A673 (cell line): ENCODE results near the gene TERT. TPM values are rescaled to one million over a fixed set of nuclear protein-coding genes. Genes with fewer than 3 reads are reported as not detected.

Source experiments
- BruUV-seq: library from RNA; stranded (reverse); fragments of 400-500 nt; replicated peaks from 2 replicates; lab custom pipeline; 2021; lab: Mats Ljungman, UMichigan
- CTCF ChIA-PET: fragments of 300-600 bp; sonication (Branson Sonifier 250); formaldehyde crosslinking; loops from one replicate; lab custom pipeline; 2022; ENCODE audit warnings: antibody characterized with exemption; lab: Charles Lee
- POLR2A ChIA-PET: fragments of 300-600 bp; sonication (Branson Sonifier 250); formaldehyde crosslinking; loops from one replicate; lab custom pipeline; 2022; ENCODE audit warnings: antibody characterized with exemption; ENCODE audit not compliant: low non-redundant PET; lab: Charles Lee
- DNase-seq: peaks from one replicate; pipeline ENCODE4 v3.0.0-alpha.2; 2015; ENCODE audit warnings: low spot score
- H3K27ac ChIP-seq: fragments of 200-600 bp; sonication (generic); 2 replicates; pipeline ENCODE4 v1.5.1; 2016; ENCODE audit warnings: mixed run types, low read depth, mild to moderate bottlenecking, mixed read lengths, antibody characterized with exemption, low read length; ENCODE audit not compliant: poor library complexity, severe bottlenecking
- H3K27me3 ChIP-seq: fragments of 200-600 bp; sonication (generic); replicated peaks from 2 replicates; pipeline ENCODE4 v1.6.1; 2017; ENCODE audit warnings: mixed run types, low read depth, mild to moderate bottlenecking, mixed read lengths, antibody characterized with exemption, low read length; ENCODE audit not compliant: insufficient read depth, poor library complexity
- H3K36me3 ChIP-seq: fragments of 200-600 bp; sonication (generic); 2 replicates; pipeline ENCODE4 v1.6.1; 2016; ENCODE audit warnings: mixed run types, mild to moderate bottlenecking, mixed read lengths, antibody characterized with exemption, low read length; ENCODE audit not compliant: insufficient read depth, poor library complexity, severe bottlenecking
- H3K4me1 ChIP-seq: fragments of 200-600 bp; sonication (generic); 2 replicates; pipeline ENCODE4 v1.6.1; 2017; ENCODE audit warnings: mixed run types, mild to moderate bottlenecking, mixed read lengths, antibody characterized with exemption, low read length; ENCODE audit not compliant: insufficient read depth, poor library complexity, severe bottlenecking
- H3K4me3 ChIP-seq: fragments of 200-600 bp; sonication (generic); 2 replicates; pipeline ENCODE4 v1.5.1; 2016; ENCODE audit warnings: low read depth, mixed run types, mild to moderate bottlenecking, mixed read lengths, low read length; ENCODE audit not compliant: poor library complexity, severe bottlenecking
- H3K9me3 ChIP-seq: fragments of 200-600 bp; sonication (generic); 2 replicates; pipeline ENCODE4 v1.6.1; 2016; ENCODE audit warnings: mixed run types, low read depth, mild to moderate bottlenecking, mixed read lengths, antibody characterized with exemption, low read length; ENCODE audit not compliant: poor library complexity, severe bottlenecking
- CTCF ChIP-seq: fragments of 300-800, 200-600 bp; sonication (generic); conservative IDR thresholded peaks from 2 replicates; pipeline ENCODE4 v1.5.1; 2017; ENCODE audit warnings: low read depth, mild to moderate bottlenecking, antibody characterized with exemption, low read length, moderate library complexity, mixed read lengths
- EZH2 ChIP-seq: fragments of 200-600 bp; sonication (generic); IDR thresholded peaks from 2 replicates; pipeline ENCODE4 v1.6.1; 2017; ENCODE audit warnings: borderline replicate concordance, low read depth, mild to moderate bottlenecking, mixed read lengths, antibody characterized with exemption, low read length; ENCODE audit not compliant: poor library complexity, severe bottlenecking
- intact Hi-C: fragments of 100-400 bp; cut with micrococcal nuclease; formaldehyde crosslinking; loops from one replicate; pipeline ENCODE4 v1.10.0; 2022; ENCODE audit not compliant: unreplicated experiment
- total RNA-seq: library from RNA; stranded (reverse); gene quantifications from 2 replicates; pipeline ENCODE4 v1.2.3, GENCODE V29; 2021

Gene TERT
- total RNA-seq, 1 experiment from 2014 or later, result 14.2 TPM

- Histone ChIP-seq H3K27ac (no peak overlapping the region), H3K36me3 (no peaks in the 10 kb centered on the region), H3K27me3 (no peaks in the 10 kb centered on the region), H3K9me3 (peaks cover 8% of the 10 kb centered on the region), H3K4me3 (no peak overlapping the region), H3K4me1 (no peaks in the 10 kb centered on the region)
- DNase-seq, result no peak
- BruUV-seq, result no TSS peak
- TF ChIP-seq EZH2, result no peak
- TF ChIP-seq CTCF, result no peak
- ChIA-PET CTCF (no interaction called here), POLR2A (no interaction called here)
- intact Hi-C loops, result no loop called here
These were observed 34.9 kb downstream of the TERT start for GRCh38 chr5:1259806-1260480.

GRCh38 chr5:1257841-1258240, 37.0 kb downstream of the TERT start:
- H3K4me3 ChIP-seq, result no peak overlapping the region
- no peaks in the 10 kb centered on the region for H3K27me3 ChIP-seq
- ChIA-PET CTCF (interaction anchor here (0.5 kb wide), 1 partner anchor 351 kb away, joined by 3 read pairs; no protein-coding TSS in a partner anchor), POLR2A (no interaction called here)
- intact Hi-C loops, result no loop called here
- BruUV-seq, result no TSS peak
- H3K9me3 ChIP-seq, result peaks cover 6% of the 10 kb centered on the region
- DNase-seq, result no peak
- no peaks in the 10 kb centered on the region for H3K36me3 ChIP-seq
- TF ChIP-seq EZH2 (no peak), CTCF (no peak)
- H3K27ac ChIP-seq, result no peak overlapping the region
- H3K4me1 ChIP-seq, result no peaks in the 10 kb centered on the region

GRCh38 chr5:1257363-1257762, 37.5 kb downstream of the TERT start:
- no TSS peak for BruUV-seq
- no peaks in the 10 kb centered on the region for H3K36me3 ChIP-seq
- no peak for DNase-seq
- intact Hi-C loops, result no loop called here
- POLR2A ChIA-PET, result no interaction called here
- TF ChIP-seq EZH2, result no peak
- peaks cover 1% of the 10 kb centered on the region for H3K9me3 ChIP-seq
- no peaks in the 10 kb centered on the region for H3K27me3 ChIP-seq
- H3K4me1 ChIP-seq, result no peaks in the 10 kb centered on the region
- CTCF ChIA-PET, result interaction anchor here (0.5 kb wide), 1 partner anchor 350 kb away, joined by 3 read pairs; no protein-coding TSS in a partner anchor
- H3K4me3 ChIP-seq, result no peak overlapping the region
- no peak overlapping the region for H3K27ac ChIP-seq
